GM20000 (cell line): ENCODE measurements around the gene EPDR1.

Experiments
- DNase-seq: peaks from one replicate; pipeline ENCODE4 v3.0.0; 2012; ENCODE audit warnings: low spot score
- CTCF ChIP-seq: IDR thresholded peaks from 2 replicates; pipeline ENCODE4 v1.5.1; 2012; ENCODE audit warnings: mild to moderate bottlenecking, control low read depth; ENCODE audit errors: extremely low read depth, missing control alignments

Gene EPDR1

GRCh38 chr7:37961251-37961650 is 40.8 kb downstream of the EPDR1 start:
- no peak for DNase-seq

GRCh38 chr7:37964196-37964595 is 43.8 kb downstream of the EPDR1 start:
- TF ChIP-seq CTCF = no peak
- no peak for DNase-seq

More at GRCh38 chr7:37961251-37961650, 40.8 kb downstream of the EPDR1 start:
- TF ChIP-seq CTCF = no peak

GRCh38 chr7:37970211-37970610 is 49.8 kb downstream of the EPDR1 start:
- TF ChIP-seq CTCF = no peak
- DNase-seq = no peak

GRCh38 chr7:37971491-37971890 is 51.1 kb downstream of the EPDR1 start:
- TF ChIP-seq CTCF = no peak
- no peak for DNase-seq

GRCh38 chr7:37973915-37974314 is 53.5 kb downstream of the EPDR1 start:
- TF ChIP-seq CTCF = no peak
- DNase-seq = no peak

GRCh38 chr7:37974711-37975110 is 54.3 kb downstream of the EPDR1 start:
- TF ChIP-seq CTCF = no peak
- DNase-seq = no peak

GRCh38 chr7:37977243-37977642 is 56.8 kb downstream of the EPDR1 start:
- TF ChIP-seq CTCF = no peak
- no peak for DNase-seq
